Right forelimb (tissue), 1 donor: ENCODE data around the gene OXCT2.
"Not testable (repeated sequence)": the region's sequence is repeated elsewhere in the genome, so short reads cannot be mapped to it uniquely, and the experiment has no call there.

Source experiments
- DNase-seq: peaks from one replicate; pipeline ENCODE4 v3.0.0-alpha.2; 2018

OXCT2 gene

GRCh38 chr1:39771022-39771532 lies at the start of gene OXCT2:
Gene OXCT2 (minus strand): TSS chr1:39771348. CDS start chr1:39771255, 93 bp downstream.
- DNase-seq = not testable (repeated sequence)

GRCh38 chr1:39819091-39819812 lies 48.1 kb upstream of the OXCT2 start:
- no peak for DNase-seq

GRCh38 chr1:39818482-39818881 lies 47.3 kb upstream of the OXCT2 start:
- no peak for DNase-seq

- not testable (repeated sequence) for DNase-seq
Measured at GRCh38 chr1:39817091-39817932, 46.2 kb upstream of the OXCT2 start.

- peak; percentile 76 for DNase-seq
Measured at GRCh38 chr1:39816415-39817090, 45.4 kb upstream of the OXCT2 start.

GRCh38 chr1:39812913-39813312 lies 41.8 kb upstream of the OXCT2 start:
- DNase-seq = no peak

GRCh38 chr1:39808784-39809517 lies 37.8 kb upstream of the OXCT2 start:
- DNase-seq = no peak

GRCh38 chr1:39805385-39805784 lies 34.2 kb upstream of the OXCT2 start:
- no peak for DNase-seq

GRCh38 chr1:39802496-39803260 lies 31.5 kb upstream of the OXCT2 start:
- DNase-seq = no peak

- DNase-seq = no peak
Measured at GRCh38 chr1:39800471-39800835, 29.3 kb upstream of the OXCT2 start.

GRCh38 chr1:39799770-39800470 lies 28.8 kb upstream of the OXCT2 start:
- DNase-seq = no peak

- DNase-seq = not testable (repeated sequence)
Measured at GRCh38 chr1:39798859-39799769, 28.0 kb upstream of the OXCT2 start.

GRCh38 chr1:39795651-39796050 lies 24.5 kb upstream of the OXCT2 start:
- DNase-seq = no peak

GRCh38 chr1:39791838-39792237 lies 20.7 kb upstream of the OXCT2 start:
- DNase-seq = no peak

- no peak for DNase-seq
Measured at GRCh38 chr1:39789571-39790110, 18.5 kb upstream of the OXCT2 start.

GRCh38 chr1:39788758-39789570 lies 17.8 kb upstream of the OXCT2 start, which contains the start of gene BMP8B:
Gene BMP8B (minus strand): TSS chr1:39788865. CDS start chr1:39788485, 380 bp downstream.
- DNase-seq = no peak

GRCh38 chr1:39788426-39788757 lies 17.2 kb upstream of the OXCT2 start:
- DNase-seq = no peak

- not testable (repeated sequence) for DNase-seq
Measured at GRCh38 chr1:39787964-39788363, 16.8 kb upstream of the OXCT2 start.

- DNase-seq = no peak
Measured at GRCh38 chr1:39787468-39787867, 16.3 kb upstream of the OXCT2 start.
